GM12873 (cell line): ENCODE data around the gene NXN.

ENCODE experiments used
- CTCF ChIP-seq: IDR thresholded peaks from 2 replicates; pipeline ENCODE4 v1.5.1; 2012; ENCODE audit warnings: low read depth, mild to moderate bottlenecking, moderate library complexity, low read length, control low read depth; ENCODE audit not compliant: insufficient read depth; ENCODE audit errors: missing control alignments

Gene NXN

GRCh38 chr17:867896-868489 is 111.6 kb downstream of the NXN start:
- TF ChIP-seq CTCF: no peak

DNA sequence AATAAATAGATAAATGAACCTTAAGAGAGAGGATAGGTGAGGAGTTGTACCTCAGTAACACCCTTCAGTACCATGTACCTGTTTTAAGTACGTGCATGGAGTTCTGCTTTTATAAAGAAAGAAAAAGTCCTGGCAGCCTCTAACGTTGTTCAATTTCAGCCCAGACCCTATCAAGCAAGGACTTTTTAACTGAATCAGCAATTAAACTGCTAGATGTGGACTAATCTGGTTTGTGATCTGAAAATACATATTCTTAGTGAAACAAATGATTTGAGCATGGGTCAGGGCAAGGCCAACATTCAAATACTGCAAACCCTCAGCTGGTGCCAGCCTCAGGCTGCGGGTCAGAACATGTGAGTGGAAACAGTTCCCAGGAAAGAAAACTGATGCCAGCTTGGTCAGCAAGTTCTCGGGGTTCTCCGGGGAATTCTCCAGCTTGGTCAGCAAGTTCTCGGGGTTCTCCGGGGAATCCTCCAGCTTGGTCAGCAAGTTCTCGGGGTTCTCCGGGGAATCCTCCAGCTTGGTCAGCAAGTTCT is 112.9 kb downstream of the NXN start:
- TF ChIP-seq CTCF: no peak

GRCh38 chr17:864315-864714 is 115.3 kb downstream of the NXN start:
- no peak for TF ChIP-seq CTCF

GRCh38 chr17:863880-864279 is 115.7 kb downstream of the NXN start:
- TF ChIP-seq CTCF: no peak

DNA sequence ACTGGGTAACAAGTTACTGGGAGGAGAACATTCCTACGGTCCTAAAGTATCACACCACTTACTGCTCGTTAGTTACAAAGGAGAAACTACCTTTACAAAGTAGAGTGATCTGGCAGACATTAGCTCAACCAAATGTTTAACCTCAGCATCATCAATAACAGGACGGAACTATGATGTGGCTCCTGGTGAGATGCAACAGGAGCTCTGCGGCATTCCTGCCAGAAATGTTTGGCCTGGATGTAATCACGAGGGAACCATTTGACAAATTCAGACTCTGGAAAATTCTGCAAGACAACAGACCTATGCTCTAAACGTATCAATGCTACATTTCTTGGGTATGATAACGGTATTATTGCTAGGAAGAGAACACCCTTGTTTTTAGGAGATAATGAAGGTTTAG is 117.0 kb downstream of the NXN start:
- no peak for TF ChIP-seq CTCF

GRCh38 chr17:861364-861763 is 118.2 kb downstream of the NXN start:
- TF ChIP-seq CTCF: no peak

- TF ChIP-seq CTCF: no peak
Measured at GRCh38 chr17:860805-861204, 118.8 kb downstream of the NXN start.

DNA sequence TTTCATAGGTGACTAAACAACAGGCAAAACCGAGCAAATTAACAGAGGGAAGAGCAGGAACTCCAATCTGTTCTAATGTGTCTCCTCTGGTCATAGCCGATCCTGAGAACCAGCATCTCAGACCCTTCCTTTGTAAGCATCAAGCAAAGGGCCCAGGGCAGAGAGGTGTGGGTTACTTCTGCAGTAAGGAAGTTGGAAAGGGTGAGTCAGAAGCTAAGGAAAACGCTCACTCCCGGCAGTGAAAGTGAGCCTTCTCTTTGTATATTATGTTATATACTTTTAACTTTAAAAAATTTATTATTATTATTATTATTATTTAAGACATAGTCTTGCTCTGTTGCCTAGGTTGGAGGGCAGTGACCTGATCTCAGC is 119.8 kb downstream of the NXN start:
- TF ChIP-seq CTCF: no peak
